HEK293 (cell line): ENCODE data around the gene TRIM46.

Experiments
- CTCF ChIA-PET: fragments of 350-600 bp; formaldehyde crosslinking; extraction: SDS; loops from one replicate; lab custom pipeline; 2021; ENCODE audit warnings: antibody characterized with exemption; lab: Yijun Ruan, JAX
- POLR2A ChIA-PET: fragments of 300-600 bp; formaldehyde crosslinking; extraction: SDS; loops from one replicate; lab custom pipeline; 2020; ENCODE audit warnings: antibody characterized with exemption, inconsistent platforms; lab: Yijun Ruan, JAX
- H3K27ac ChIP-seq: fragments of 200-500 bp; sonication (Bioruptor generic); 2 replicates; pipeline ENCODE4 v1.5.1; 2014; ENCODE audit warnings: low read depth, low read length, control low read depth, inconsistent platforms; ENCODE audit errors: extremely low read depth
- H3K36me3 ChIP-seq, 2 experiments: fragments of 200-500 bp in 1 of 2; sonication (Bioruptor generic) in 1 of 2; 1 replicate in 1 of 2; 2 replicates in 1 of 2; pipeline ENCODE4 v1.5.1; 2014 to 2017; ENCODE audit warnings: inconsistent platforms in 2 of 2, low read length in 2 of 2; ENCODE audit not compliant: control insufficient read depth in 2 of 2, insufficient read depth in 1 of 2
- H3K4me1 ChIP-seq: fragments of 200-500 bp; sonication (Bioruptor generic); 2 replicates; pipeline ENCODE4 v1.5.1; 2014; ENCODE audit warnings: mild to moderate bottlenecking, low read length, inconsistent platforms; ENCODE audit not compliant: control insufficient read depth, insufficient read depth
- H3K4me3 ChIP-seq: 2 replicates; pipeline ENCODE4 v1.5.1; 2011; ENCODE audit warnings: low read depth, mild to moderate bottlenecking, control low read depth, low read length, moderate library complexity
- H3K9me3 ChIP-seq: fragments of 200-500 bp; sonication (Bioruptor generic); 2 replicates; pipeline ENCODE4 v1.5.1; 2014; ENCODE audit warnings: low read depth, low read length, inconsistent platforms; ENCODE audit not compliant: control insufficient read depth, insufficient read depth
- HOXA7 ChIP-seq: sonication (generic); formaldehyde crosslinking; IDR thresholded peaks from 2 replicates; pipeline ENCODE4 v1.8.1; 2022; ENCODE audit warnings: missing genetic modification reagents, borderline replicate concordance
- KLF7 ChIP-seq: fragments of 450-650 bp; formaldehyde crosslinking; IDR thresholded peaks from 2 replicates; pipeline ENCODE4 v1.5.1; 2016; ENCODE audit warnings: missing biosample characterization, missing genetic modification characterization, borderline replicate concordance
- KLF9 ChIP-seq: fragments of 450-650 bp; formaldehyde crosslinking; IDR thresholded peaks from 2 replicates; pipeline ENCODE4 v1.5.1; 2016; ENCODE audit warnings: missing biosample characterization, missing genetic modification characterization, low read depth
- SP2 ChIP-seq: fragments of 450-650 bp; formaldehyde crosslinking; IDR thresholded peaks from 2 replicates; pipeline ENCODE4 v1.5.1; 2016; ENCODE audit warnings: missing biosample characterization, missing genetic modification characterization
- ZBTB8A ChIP-seq: fragments of 450-650 bp; formaldehyde crosslinking; IDR thresholded peaks from 2 replicates; pipeline ENCODE4 v1.5.1; 2016; ENCODE audit warnings: missing biosample characterization, missing genetic modification characterization
- ZFHX2 ChIP-seq: fragments of 450-650 bp; formaldehyde crosslinking; conservative IDR thresholded peaks from 2 replicates; pipeline ENCODE4 v1.5.1; 2016; ENCODE audit warnings: missing biosample characterization, missing genetic modification characterization
- ZFP37 ChIP-seq: fragments of 450-650 bp; formaldehyde crosslinking; IDR thresholded peaks from 2 replicates; pipeline ENCODE4 v1.5.1; 2016; ENCODE audit warnings: missing biosample characterization, missing genetic modification characterization
- ZFP41 ChIP-seq: fragments of 450-650 bp; formaldehyde crosslinking; IDR thresholded peaks from 2 replicates; pipeline ENCODE4 v1.5.1; 2016; ENCODE audit warnings: missing biosample characterization, missing genetic modification characterization, borderline replicate concordance
- ZNF121 ChIP-seq: fragments of 450-650 bp; formaldehyde crosslinking; IDR thresholded peaks from 2 replicates; pipeline ENCODE4 v1.5.1; 2016; ENCODE audit warnings: missing biosample characterization, missing genetic modification characterization
- ZNF184 ChIP-seq: fragments of 450-650 bp; IDR thresholded peaks from 2 replicates; pipeline ENCODE4 v1.5.1; 2018; ENCODE audit warnings: missing biosample characterization, mild to moderate bottlenecking, missing genetic modification characterization
- ZNF391 ChIP-seq: fragments of 450-650 bp; formaldehyde crosslinking; IDR thresholded peaks from 2 replicates; pipeline ENCODE4 v1.5.1; 2016; ENCODE audit warnings: low read depth, missing biosample characterization, missing genetic modification characterization, borderline replicate concordance
- ZNF558 ChIP-seq: fragments of 450-650 bp; formaldehyde crosslinking; IDR thresholded peaks from 2 replicates; pipeline ENCODE4 v1.5.1; 2016; ENCODE audit warnings: missing biosample characterization, missing genetic modification characterization
- ZNF561 ChIP-seq: fragments of 450-650 bp; IDR thresholded peaks from 2 replicates; pipeline ENCODE4 v1.5.1; 2018; ENCODE audit warnings: missing biosample characterization, missing genetic modification characterization, borderline replicate concordance
- ZNF571 ChIP-seq: fragments of 450-650 bp; formaldehyde crosslinking; IDR thresholded peaks from 2 replicates; pipeline ENCODE4 v1.5.0; 2017; ENCODE audit warnings: missing biosample characterization, missing genetic modification characterization
- ZNF664 ChIP-seq: fragments of 450-650 bp; formaldehyde crosslinking; IDR thresholded peaks from 2 replicates; pipeline ENCODE4 v1.5.1; 2016; ENCODE audit warnings: missing biosample characterization, missing genetic modification characterization
- ZNF747 ChIP-seq: fragments of 450-650 bp; formaldehyde crosslinking; IDR thresholded peaks from 2 replicates; pipeline ENCODE4 v1.5.1; 2016; ENCODE audit warnings: missing biosample characterization, missing genetic modification characterization
- TF ChIP-seq, protein P1 (sequence below): fragments of 450-650 bp; formaldehyde crosslinking; IDR thresholded peaks from 2 replicates; pipeline ENCODE4 v1.5.1; 2016; ENCODE audit warnings: missing biosample characterization, missing genetic modification characterization
- TF ChIP-seq, protein P2 (sequence below): fragments of 450-650 bp; formaldehyde crosslinking; IDR thresholded peaks from 2 replicates; pipeline ENCODE4 v1.5.1; 2017; ENCODE audit warnings: missing biosample characterization, missing genetic modification characterization
- TF ChIP-seq, protein P3 (sequence below): fragments of 450-650 bp; formaldehyde crosslinking; IDR thresholded peaks from 2 replicates; pipeline ENCODE4 v1.5.1; 2016; ENCODE audit warnings: missing biosample characterization, missing genetic modification characterization, borderline replicate concordance
- TF ChIP-seq, protein P4 (sequence below): fragments of 450-650 bp; formaldehyde crosslinking; IDR thresholded peaks from 2 replicates; pipeline ENCODE4 v1.5.1; 2016; ENCODE audit warnings: missing biosample characterization, missing genetic modification characterization
- TF ChIP-seq, protein P5 (sequence below): fragments of 450-650 bp; formaldehyde crosslinking; IDR thresholded peaks from 2 replicates; pipeline ENCODE4 v1.5.1; 2016; ENCODE audit warnings: missing biosample characterization, missing genetic modification characterization
- TF ChIP-seq, protein P6 (sequence below): fragments of 450-650 bp; formaldehyde crosslinking; IDR thresholded peaks from 2 replicates; pipeline ENCODE4 v1.5.1; 2016; ENCODE audit warnings: missing biosample characterization, missing genetic modification characterization

Gene TRIM46

DNA sequence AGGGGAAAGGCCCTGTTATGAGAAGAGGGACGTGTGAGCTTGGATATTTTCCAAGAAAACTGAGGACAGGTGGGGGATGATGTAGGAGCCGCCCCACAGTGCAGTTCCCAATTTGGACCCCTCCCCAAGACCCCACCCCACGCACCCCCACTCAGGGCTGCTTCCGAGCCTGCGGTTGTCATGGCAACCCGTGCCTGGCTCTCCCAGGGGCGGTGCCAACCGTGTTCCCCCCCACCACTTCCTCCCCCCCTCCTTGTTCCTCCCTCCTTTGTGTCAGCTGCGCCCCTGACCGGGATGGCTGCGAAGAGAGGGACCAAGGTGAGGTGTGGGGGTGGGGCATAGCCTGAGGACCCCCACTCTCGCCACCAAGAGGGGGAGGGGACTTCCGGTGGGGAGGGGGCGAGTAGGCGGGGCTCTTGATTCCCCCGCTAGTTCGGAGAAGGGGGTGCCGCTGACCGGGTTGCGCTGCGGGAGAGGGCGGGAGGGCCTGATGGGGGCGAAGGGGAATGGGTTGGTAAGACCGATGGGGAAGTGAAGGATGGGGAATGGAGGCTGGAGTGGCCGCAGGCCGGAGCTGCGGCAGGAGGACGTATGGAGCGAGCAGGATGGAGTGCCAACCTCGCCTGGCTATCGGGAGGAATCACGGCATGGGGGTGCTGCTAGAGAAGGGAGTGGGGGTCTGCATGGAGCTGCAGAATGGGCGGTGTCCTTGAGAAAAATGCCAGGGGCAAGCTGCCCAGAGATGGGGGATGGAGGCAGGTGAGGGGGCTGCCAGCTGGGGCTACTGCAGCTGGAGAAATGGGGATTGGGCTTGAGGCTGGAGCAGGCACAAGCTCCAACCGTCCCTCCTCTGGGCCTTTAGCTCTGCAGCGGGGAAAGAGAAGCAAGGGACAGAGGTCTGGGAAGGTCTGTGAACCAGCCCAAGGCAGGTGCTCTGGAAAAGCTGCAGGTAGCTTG lies 953 bp downstream of the TRIM46 start (continued):
- TF ChIP-seq ZNF747 (tag by site-specific recombination) (no peak), ZNF664 (tag by site-specific recombination) (no peak), KLF9 (0 out of 2 replicates have a peak, but pooled peaks have one; percentile 4), ZNF184 (tag by site-specific recombination) (no peak), ZNF121 (tag by site-specific recombination) (no peak), ZNF558 (tag by site-specific recombination) (no peak), ZFP41 (tag by site-specific recombination) (no peak), SP2 (tag by site-specific recombination) (peak; percentile 58), ZNF571 (tag by site-specific recombination) (no peak), ZFHX2 (tag by site-specific recombination) (no peak)
- TF ChIP-seq, protein P1, sequence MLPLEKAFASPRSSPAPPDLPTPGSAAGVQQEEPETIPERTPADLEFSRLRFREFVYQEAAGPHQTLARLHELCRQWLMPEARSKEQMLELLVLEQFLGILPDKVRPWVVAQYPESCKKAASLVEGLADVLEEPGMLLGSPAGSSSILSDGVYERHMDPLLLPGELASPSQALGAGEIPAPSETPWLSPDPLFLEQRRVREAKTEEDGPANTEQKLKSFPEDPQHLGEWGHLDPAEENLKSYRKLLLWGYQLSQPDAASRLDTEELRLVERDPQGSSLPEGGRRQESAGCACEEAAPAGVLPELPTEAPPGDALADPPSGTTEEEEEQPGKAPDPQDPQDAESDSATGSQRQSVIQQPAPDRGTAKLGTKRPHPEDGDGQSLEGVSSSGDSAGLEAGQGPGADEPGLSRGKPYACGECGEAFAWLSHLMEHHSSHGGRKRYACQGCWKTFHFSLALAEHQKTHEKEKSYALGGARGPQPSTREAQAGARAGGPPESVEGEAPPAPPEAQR (tag by site-specific recombination) = no peak
- TF ChIP-seq, protein P2, sequence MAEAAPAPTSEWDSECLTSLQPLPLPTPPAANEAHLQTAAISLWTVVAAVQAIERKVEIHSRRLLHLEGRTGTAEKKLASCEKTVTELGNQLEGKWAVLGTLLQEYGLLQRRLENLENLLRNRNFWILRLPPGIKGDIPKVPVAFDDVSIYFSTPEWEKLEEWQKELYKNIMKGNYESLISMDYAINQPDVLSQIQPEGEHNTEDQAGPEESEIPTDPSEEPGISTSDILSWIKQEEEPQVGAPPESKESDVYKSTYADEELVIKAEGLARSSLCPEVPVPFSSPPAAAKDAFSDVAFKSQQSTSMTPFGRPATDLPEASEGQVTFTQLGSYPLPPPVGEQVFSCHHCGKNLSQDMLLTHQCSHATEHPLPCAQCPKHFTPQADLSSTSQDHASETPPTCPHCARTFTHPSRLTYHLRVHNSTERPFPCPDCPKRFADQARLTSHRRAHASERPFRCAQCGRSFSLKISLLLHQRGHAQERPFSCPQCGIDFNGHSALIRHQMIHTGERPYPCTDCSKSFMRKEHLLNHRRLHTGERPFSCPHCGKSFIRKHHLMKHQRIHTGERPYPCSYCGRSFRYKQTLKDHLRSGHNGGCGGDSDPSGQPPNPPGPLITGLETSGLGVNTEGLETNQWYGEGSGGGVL (tag by site-specific recombination) = peak; percentile 67
- TF ChIP-seq, protein P3, sequence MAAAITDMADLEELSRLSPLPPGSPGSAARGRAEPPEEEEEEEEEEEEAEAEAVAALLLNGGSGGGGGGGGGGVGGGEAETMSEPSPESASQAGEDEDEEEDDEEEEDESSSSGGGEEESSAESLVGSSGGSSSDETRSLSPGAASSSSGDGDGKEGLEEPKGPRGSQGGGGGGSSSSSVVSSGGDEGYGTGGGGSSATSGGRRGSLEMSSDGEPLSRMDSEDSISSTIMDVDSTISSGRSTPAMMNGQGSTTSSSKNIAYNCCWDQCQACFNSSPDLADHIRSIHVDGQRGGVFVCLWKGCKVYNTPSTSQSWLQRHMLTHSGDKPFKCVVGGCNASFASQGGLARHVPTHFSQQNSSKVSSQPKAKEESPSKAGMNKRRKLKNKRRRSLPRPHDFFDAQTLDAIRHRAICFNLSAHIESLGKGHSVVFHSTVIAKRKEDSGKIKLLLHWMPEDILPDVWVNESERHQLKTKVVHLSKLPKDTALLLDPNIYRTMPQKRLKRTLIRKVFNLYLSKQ = no peak

DNA sequence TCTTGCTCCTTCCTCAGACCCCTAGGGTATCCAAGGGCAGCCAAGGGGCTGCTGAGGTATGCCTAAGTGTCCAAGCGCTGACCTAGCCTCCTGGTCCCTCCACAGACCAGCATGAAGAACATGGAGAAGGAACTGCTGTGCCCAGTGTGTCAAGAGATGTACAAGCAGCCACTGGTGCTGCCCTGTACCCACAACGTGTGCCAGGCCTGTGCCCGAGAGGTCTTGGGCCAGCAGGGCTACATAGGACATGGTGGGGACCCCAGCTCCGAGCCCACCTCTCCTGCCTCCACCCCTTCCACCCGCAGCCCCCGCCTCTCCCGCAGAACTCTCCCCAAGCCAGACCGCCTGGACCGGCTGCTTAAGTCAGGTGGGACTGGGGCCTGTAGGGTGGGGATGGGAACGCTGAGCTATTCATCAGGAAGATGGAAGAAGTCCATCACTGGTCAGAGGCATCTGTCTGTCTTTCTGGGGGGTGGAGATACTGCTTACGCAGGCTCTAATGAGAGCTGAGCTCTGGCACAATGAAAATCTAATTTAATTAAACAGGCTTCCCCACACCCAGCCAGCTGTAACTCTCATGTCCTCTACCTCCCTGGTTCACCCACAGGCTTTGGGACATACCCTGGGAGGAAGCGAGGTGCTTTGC lies 1.8 kb downstream of the TRIM46 start:
- H3K4me3 ChIP-seq = no peak overlapping the region
- H3K27ac ChIP-seq = no peak overlapping the region
- POLR2A ChIA-PET = interaction anchor here (0.5 to 3.1 kb wide), 4 partner anchors 18 to 658 kb away, joined by 3 to 13 read pairs (median 4); partner anchors contain the start of gene SLC50A1
- H3K4me1 ChIP-seq = no peaks in the 10 kb centered on the region
- H3K9me3 ChIP-seq = no peaks in the 10 kb centered on the region
- CTCF ChIA-PET = interaction anchor here (0.5 to 12.2 kb wide), 13 partner anchors 18 to 149 kb away, joined by 3 to 439 read pairs (median 4); no protein-coding TSS in a partner anchor
- H3K36me3 ChIP-seq = peaks cover 5 to 12% of the 10 kb centered on the region in 2 experiments; a peak in 2 of 3 replicates
- TF ChIP-seq KLF7 (tag by site-specific recombination) (no peak), ZNF391 (no peak), ZNF747 (tag by site-specific recombination) (no peak), ZBTB8A (tag by site-specific recombination) (no peak), ZNF561 (tag by site-specific recombination) (no peak), HOXA7 (CRISPR knock-in tag) (no peak), ZFP37 (no peak)
- TF ChIP-seq, protein P4, sequence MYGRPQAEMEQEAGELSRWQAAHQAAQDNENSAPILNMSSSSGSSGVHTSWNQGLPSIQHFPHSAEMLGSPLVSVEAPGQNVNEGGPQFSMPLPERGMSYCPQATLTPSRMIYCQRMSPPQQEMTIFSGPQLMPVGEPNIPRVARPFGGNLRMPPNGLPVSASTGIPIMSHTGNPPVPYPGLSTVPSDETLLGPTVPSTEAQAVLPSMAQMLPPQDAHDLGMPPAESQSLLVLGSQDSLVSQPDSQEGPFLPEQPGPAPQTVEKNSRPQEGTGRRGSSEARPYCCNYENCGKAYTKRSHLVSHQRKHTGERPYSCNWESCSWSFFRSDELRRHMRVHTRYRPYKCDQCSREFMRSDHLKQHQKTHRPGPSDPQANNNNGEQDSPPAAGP = no peak
- TF ChIP-seq, protein P5, sequence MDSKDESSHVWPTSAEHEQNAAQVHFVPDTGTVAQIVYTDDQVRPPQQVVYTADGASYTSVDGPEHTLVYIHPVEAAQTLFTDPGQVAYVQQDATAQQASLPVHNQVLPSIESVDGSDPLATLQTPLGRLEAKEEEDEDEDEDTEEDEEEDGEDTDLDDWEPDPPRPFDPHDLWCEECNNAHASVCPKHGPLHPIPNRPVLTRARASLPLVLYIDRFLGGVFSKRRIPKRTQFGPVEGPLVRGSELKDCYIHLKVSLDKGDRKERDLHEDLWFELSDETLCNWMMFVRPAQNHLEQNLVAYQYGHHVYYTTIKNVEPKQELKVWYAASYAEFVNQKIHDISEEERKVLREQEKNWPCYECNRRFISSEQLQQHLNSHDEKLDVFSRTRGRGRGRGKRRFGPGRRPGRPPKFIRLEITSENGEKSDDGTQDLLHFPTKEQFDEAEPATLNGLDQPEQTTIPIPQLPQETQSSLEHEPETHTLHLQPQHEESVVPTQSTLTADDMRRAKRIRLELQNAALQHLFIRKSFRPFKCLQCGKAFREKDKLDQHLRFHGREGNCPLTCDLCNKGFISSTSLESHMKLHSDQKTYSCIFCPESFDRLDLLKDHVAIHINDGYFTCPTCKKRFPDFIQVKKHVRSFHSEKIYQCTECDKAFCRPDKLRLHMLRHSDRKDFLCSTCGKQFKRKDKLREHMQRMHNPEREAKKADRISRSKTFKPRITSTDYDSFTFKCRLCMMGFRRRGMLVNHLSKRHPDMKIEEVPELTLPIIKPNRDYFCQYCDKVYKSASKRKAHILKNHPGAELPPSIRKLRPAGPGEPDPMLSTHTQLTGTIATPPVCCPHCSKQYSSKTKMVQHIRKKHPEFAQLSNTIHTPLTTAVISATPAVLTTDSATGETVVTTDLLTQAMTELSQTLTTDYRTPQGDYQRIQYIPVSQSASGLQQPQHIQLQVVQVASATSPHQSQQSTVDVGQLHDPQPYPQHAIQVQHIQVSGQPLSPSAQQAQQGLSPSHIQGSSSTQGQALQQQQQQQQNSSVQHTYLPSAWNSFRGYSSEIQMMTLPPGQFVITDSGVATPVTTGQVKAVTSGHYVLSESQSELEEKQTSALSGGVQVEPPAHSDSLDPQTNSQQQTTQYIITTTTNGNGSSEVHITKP (tag by site-specific recombination) = 0 out of 2 replicates have a peak, but pooled peaks have one; percentile 43
- TF ChIP-seq, protein P6, sequence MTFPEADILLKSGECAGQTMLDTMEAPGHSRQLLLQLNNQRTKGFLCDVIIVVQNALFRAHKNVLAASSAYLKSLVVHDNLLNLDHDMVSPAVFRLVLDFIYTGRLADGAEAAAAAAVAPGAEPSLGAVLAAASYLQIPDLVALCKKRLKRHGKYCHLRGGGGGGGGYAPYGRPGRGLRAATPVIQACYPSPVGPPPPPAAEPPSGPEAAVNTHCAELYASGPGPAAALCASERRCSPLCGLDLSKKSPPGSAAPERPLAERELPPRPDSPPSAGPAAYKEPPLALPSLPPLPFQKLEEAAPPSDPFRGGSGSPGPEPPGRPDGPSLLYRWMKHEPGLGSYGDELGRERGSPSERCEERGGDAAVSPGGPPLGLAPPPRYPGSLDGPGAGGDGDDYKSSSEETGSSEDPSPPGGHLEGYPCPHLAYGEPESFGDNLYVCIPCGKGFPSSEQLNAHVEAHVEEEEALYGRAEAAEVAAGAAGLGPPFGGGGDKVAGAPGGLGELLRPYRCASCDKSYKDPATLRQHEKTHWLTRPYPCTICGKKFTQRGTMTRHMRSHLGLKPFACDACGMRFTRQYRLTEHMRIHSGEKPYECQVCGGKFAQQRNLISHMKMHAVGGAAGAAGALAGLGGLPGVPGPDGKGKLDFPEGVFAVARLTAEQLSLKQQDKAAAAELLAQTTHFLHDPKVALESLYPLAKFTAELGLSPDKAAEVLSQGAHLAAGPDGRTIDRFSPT = peak; percentile 35; the same call in 1 of the 2 replicates
